ENCODE data around the gene ADM.

ADM gene

DNA sequence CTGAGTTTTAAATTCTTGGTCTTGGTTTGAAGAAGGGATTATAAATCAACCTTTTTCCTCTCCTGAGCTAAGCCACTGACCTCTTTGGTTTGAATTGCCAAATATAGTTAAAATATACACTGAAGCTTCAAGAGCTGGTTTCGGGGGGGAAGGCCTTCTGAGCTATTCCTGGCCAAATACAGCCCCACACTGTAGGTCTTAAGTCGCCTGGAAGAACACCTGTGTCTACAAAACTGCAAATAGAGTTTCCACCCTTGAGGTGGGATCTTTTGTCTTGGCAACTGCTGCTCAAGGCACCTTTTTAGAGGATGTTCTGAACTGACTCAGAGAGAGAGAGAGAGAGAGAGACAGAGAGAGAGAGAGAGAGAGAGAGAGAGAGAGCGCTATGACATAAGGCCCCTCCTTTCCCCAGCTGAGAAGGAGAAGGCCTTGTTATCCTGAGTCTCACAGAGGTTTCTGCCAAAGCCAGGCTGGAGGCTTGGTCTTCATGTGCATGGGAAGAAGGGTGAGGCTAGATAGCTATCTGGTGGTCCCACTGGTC lies 5.5 kb downstream of the ADM start:
- no peak for DNase-seq

DNA sequence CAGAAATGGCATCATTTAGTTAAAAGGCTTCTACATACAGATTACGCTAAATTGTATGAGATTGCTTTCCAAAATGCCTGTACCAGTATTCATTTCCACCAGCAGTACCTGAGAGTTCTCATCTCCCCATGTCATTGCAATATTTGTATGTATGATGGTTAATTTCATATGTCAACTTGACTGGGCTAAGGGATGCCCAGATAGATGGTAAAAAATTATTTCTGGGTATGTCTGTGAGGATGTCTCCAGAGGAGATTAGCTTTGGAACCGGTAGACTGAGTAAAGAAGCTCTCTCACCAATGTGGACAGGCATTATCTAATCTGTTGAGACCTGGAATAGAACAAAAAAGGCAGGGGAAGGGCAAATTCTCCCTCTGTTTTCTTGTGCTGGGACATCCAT lies 6.9 kb downstream of the ADM start:
- no peak for DNase-seq

DNA sequence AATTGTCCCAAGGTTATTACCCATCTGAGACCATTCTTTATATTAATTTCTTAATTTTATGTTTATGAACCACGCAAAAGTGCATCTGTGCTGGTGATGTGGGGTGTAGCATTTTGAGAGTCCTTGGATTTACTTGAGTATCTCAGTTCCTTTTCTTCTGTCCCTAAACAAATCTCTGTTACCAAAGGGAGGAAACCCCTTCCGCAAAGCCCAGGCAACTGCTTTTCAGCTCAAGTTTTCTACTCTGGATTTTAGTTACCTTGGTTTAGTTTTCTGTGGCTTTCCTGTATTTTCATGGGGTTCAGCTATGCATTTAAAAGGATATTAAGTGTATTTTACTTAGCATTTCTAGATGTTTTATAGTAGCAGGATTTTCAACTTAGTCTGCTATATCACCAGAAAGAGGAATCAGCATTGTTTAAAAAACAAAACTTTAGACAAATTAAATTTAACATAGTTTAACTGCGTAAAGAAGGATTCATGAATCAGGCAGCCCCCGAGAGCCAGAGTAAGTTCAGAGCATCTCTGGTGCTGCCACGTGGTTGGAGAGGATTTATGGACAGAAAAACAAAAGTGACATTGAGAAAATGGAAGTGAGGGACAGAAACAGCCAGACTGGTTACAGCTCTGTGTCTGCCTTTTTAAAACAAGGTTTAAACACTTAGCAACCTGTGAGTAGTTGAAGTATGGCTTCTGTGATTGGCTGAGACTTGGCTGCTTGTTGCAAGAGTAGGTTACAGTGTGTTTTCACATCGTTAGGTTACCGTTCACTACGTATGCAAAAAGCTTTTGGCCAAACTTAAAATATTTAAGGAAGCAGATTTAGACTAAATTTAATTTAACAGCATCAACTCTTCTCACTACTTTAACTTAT lies 9.6 kb downstream of the ADM start:
- DNase-seq: no peak

DNA sequence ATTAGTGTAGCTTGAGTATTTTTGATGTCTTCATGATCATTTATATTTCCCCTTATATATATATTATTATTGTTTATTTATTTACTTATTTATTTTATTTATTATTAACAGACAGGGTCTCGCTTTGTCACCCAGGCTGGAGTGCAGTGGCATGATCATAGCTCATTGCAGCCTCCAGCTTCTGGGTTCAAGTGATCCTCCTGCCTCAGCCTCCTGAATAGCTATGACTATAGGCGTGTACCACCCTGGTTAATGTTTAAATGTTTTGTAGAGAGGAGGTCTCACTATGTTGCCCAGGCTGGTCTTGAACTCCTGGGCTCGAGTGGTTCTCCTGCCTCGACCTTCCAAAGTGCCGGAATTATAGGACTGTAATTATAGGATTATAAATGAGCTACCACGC lies 10.2 kb downstream of the ADM start:
- DNase-seq: no peak

DNA sequence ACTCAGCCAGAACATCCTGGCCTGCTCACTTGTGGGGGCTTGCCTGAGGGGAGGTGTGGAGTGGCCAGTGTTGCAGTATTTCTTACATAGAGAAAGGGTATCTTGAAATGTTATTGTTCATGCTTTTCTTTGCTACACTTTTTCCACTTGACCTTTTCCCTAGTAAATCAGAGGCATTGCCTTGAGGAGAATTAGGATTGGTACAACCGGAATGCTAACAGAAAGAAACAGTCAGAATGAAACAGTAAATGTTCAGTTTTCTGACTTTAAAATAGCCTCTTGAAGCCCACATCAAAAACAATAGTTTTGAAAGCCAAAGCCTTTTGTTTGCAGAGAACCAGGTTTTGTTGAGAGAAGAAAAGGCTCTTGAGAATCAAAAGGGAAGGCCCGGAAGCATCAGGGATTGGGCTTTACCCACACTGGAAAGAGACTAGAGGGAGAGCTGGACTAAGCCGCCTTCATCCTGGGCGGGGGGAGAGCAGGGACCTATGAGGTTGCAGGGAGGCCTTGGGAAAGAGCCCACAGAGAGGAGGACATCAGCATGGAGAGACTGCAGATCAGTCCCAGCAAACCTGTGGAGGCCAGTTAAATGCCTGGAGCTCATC lies 12.4 kb downstream of the ADM start:
- no peak for DNase-seq

DNA sequence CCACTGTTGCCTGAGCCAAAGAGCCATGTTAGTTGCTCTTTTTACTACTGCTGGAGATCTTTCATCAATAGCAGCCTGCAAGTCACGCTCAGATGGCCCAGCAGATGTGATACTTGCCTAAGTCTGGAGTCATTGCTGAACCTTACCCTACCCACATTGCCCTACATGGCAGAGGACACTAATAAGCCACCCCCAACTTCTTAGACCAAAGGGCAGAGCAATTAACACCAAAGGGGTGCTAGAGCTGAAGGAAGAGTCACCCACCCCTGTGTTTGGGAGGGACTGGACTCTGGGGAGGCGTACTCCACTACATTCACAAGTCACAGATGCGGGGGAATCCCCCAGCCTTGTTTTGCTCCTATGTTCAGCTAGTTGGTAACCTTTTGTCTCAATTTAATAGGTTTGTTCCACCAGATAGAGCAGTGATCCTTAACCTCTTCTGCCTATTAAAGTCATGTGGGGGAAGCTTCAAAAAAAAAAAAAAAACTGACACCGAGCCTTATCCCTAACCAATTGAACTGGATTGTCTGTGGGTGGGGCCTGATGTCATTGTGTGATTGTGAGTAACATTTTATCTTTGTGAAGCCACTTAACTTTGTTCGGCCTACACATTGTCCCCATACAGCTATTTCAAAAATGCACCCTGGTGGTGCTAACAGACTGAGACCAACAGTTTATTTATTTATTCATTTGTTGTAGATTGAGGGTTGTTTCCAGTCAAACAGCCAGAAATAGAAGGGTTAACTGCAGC lies 13.1 kb downstream of the ADM start:
- no peak for DNase-seq

DNA sequence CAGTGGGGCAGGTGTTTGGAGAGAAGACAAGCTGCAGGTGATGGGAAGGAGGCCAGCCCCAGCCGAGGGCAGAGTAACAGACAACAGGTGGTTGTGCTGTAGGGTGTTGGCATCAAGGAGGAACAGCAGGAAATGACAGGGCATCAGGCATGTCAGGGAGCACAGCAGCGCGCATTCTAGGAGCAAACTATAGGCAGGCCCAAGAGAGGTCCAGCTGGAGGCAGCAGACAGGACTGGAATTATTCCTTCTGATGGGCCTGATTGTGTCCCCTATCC lies 13.6 kb downstream of the ADM start:
- DNase-seq: no peak

DNA sequence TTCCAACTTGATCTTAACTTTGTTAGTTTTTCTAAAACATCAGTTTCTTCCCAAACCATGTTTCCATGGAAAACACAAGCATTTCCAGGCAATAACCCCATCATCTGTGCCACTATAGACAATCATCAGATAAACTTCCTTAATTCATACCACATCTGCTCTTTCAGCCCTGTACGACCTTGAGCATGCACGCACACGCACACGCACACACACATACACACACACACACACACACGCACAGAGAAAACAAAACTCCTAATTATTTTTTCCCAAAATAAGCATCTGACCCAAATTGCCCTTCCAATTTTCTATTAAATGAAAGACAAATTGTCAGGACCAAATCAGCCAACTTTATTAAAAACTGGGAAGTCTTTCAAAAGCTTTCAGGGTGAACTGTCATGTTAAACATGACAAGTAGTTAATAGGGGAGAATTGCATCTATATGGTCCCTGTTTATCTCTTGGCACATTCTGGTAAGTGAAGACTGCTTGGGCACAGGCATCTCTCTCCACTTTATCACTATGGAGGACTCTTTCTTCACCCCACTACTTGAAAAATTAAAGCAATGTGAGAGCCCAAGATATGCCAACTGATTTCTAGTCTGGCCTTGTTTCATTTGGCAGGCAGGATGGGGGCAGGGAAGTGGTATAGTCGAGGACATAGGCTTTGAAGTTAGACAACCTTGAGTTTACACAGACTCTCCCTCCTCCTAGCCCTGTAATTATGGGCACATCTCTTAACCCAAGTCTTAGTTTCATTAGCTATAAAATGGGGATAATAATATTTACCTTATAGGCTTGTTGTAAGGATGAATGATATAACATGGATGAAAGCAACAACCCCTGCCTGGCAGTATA lies 15.1 kb downstream of the ADM start:
- no peak for DNase-seq

DNA sequence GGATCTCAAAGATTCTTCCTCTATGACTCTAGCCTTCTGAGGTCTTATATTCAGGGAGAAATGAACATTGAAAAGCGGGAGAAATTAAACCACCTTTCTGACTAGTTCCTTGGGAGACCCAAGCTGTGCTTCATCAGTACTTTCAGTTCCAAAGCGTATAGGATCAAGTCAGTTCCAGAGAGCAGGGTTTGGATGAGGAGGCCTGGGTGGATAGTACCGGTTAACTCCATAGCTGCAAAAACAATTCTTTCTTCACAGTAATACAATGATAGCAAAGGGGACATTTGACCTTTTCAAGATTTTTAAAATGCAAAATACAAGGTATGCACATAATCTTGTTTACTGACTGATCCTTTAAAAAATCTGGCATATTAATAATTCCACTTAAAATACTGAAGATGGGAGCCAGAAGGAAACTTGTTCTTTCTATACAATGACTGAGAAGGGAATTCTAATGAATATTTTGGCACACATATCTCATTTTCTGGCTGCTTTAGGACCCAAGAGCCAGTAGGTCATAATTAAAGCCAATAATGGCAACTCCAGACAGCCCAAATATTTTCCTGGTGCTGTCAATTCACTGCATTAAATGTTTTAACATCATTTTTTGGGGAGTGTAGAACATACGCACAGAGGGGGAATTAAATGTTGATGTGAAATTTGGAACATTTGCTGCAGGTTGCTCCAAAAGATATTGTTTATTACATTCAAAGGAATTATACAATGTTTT lies 16.0 kb downstream of the ADM start:
- no peak for DNase-seq

DNA sequence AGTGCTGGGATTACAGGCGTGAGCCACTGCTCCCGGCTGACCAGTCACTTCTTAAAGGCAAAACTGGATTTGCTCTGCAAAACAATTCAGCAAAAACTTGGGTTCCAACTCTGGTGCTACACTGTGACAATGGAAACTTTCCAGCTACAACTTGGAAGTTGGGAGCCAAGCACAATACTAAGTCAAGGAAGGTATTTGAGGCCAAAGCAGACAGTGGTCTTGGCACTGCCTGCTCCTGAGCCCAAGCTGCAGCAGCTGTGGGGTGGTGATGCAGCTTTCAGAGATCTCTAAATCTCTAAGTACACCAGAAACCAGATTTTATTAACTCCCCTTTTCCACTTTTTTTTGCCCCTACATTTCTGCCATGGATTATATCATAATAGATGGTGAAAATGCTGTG lies 17.5 kb downstream of the ADM start:
- no peak for DNase-seq

DNA sequence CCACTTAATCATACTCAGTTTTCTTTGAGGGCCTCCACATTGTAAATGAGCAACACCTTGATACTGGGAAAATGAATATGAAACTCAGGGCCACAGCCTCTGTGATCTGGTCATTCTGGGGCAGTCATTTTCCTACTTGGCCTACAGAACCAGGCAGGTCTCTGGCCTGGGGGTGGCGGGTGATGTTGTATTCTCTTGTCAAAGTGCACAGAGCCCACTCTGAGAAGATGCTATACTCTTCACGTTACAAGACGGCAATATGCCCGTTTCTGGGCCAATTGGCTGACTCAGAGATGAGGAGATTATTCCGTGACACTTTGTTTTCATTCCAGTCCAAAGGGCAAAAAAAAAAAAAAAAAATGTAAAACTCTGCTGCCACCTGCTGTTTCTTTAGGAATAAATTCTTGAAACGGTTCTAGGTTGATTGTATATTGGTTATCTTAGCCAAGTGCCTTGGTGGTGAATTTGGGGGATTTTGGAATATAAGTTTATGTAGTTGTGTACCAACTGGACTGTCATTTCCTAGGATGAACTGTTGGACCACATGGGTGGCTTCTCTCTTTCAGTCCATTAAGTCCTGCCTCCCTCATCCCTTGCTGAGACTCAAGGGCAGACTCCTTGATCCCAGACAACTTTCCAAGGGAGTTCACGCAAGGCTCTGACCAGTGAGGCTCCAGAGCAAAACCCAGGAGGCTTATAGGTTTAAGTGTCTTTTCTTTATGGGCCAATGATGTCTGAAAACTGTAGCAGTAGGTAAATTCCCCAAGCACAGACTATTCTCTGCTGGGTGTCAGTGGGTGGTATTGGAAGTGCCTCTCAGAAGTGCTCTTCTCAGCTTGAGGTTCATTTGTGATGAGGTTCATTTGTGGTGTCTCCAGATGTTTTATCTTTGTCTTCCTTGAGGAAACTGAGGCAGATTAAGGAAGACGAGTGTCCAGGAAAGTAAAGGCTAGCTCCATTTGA lies 18.2 kb downstream of the ADM start:
- no peak for DNase-seq

DNA sequence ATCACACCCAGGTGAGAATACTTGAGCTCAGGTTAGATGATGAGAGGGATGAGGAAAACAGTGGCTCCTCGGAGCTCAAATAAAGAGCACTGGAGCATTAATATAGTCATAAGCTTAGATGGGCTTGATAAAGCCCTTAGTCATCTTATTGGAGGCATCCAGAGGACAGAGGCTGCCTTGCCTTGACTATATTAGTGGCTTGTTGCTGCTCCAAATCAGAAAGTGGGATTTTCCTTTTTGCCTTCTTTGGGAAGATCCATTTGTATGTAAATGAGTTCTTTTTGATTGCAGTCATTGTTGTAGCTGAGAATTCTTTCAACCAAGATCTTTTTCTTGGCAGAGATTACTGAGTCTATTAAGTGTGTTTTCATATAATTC lies 18.9 kb downstream of the ADM start:
- no peak for DNase-seq

DNA sequence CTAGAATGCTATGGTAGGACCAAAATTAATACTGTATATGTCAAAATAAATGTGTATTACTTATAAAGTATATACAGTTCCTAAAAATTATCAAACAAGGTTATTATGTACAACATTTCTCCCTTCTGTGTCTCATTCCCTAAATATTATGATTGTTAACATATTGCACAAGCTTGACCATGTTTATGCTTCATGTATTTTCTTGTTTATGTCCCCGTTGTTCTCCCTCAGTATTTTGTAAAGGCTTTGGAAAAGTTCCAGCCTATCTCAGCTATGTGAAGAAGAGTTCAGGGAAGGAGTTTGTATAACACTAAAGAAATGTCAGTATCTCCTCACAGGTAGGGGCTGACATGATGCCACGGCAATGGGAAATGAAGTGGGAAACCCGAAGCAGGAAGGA lies 19.6 kb downstream of the ADM start:
- no peak for DNase-seq

DNA sequence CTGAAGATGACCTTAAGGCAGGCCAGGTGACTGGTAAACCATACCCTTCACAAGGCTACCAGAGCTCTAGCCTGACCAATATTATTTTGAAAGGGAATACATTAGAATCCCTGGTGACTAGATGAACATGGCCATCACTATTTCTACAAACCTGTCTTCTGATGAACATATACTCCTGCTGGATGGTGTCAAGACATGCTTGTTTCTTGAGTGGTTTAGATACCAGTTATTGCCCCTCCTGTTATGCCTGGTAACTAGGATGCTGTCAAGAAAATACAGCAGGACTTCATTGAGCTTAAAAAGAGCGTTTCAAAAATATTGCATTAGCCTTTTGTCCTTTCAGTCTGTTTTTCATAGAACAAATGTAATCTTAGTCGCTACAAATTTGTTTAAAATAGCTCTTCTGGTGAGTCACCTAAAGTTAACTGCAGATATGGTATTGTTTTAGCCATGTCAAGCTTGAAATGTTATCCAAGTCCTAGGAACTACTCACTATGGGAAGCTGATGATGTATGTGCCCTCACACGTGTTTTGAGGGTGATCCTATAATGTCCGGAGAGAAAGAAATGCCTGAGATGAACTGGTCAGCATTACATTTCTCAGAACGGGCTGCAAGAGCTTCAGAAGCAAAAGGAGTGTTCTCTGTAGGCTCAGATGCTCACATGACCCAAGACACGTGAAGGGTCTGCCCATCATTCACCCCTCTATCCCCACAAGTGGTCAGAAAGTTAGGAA lies 20.6 kb downstream of the ADM start:
- DNase-seq: no peak

DNA sequence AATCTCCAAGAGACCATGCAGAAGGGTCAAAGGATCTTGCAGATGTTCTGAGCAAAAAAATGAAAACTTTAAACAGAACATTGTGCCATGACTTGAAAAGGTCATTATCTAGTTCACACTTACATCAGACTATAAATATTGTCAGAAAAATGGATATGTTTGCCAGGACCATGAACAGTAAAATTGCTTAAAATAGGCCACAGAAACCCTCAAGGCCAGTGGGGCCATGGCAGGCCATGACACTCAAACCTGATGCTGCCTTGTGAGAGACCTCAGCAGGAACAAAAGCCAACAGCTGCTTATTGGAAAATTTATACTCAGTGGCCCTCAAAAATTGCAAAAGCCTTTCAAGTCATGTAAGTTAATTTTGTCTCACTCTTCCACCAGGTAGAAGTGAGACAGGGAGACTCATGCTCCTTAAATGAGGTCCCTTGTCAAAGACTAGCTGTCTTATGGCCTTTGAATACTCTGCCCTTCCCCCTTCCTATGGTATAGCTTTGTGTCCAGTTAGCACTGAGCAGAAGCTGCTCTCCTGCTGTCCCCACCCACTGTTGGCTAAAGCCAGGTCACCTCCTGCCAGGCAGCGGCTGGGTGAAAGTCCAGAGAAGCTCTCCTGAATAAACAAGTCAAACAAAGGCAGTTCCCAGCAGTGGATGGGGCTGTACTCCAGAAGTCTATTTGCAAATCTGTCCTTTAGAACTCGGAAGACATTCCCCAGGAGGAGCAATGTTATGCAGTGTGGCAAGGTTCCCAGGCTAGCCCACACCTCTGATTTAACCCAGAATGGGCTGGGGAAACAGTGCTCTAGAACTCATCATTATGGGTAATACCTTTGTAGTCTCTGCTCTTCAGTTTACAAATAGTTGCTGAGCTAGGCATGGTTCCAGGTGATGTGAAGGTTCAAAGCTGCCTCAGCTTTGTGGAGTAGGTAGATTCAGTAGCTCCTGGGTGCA lies 21.4 kb downstream of the ADM start:
- no peak for DNase-seq

DNA sequence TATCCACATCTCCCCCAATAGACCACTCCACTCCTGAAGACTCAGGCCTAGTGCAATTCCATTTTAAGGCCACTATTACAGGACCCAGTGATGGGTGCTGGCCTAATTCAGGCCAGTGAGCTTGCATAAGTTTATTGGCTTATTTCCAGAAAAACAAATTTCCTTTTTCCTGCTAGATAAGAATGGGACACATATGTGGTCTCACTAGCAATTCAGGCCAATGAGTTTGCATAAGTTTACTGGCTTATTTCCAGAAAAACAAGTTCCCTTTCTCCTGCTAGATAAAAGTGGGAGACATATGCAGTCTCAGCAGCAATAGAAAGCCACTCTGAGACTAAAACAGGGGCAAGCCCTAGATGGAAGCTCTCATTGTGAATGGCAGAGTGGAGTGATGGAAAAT lies 22.4 kb downstream of the ADM start:
- no peak for DNase-seq

DNA sequence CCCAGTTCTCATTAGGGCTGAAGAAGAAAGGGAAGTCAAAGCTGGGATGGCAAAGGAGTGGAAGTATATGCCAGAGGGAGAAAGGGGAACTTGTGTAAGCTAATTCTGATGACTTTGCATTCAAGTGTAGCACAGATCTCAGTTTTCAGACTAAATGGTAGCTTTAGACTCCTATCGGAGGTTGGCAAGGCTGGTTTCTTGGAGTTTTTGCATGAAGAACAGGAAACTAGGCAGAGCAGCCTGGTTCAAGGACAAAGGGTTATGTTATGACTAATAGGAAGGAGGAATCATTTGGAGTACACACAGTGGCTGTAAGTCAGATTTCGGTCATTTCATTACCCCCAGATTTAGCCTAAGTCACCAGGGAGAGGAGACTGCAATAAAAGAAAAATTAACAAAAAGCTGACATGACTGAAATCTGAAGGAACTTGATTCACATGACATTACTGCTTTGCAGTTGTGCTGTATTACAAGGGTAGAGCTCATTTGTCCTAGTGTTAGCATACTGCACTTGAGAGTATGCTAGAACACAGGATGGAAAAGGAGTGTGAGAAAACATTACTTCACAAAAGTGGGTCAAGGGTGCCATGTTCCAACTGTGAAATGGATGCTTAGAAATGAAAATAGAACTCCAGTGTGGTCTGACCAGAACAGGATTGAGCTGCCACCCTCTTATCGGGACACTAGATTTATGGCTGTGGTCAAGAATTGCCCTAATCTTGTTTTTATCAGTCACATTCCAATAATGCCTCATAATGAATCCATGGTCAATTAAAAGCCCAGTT lies 23.6 kb downstream of the ADM start:
- DNase-seq: no peak

DNA sequence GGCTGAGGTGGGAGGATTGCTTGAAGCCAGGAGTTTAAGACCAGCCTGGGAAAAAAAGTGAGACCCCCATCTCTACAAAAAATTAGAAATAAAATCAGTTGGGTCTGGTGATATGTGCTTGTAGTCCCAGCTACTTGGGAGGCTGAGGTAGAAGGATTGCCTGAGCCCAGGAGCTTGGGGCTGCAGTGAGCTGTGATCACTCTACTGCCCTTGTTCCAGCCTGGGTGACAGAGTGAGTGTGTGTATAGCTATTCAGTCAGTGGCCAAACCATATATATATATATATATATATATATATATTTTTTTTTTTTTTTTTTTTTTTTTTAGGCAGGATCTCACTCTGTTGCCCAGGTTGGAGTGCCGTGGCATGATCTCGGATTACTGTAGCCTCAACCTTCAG lies 24.5 kb downstream of the ADM start:
- DNase-seq: no peak

All from GOT3 (cell line).